ENCODE data around the gene QRFPR.

The QRFPR gene

DNA sequence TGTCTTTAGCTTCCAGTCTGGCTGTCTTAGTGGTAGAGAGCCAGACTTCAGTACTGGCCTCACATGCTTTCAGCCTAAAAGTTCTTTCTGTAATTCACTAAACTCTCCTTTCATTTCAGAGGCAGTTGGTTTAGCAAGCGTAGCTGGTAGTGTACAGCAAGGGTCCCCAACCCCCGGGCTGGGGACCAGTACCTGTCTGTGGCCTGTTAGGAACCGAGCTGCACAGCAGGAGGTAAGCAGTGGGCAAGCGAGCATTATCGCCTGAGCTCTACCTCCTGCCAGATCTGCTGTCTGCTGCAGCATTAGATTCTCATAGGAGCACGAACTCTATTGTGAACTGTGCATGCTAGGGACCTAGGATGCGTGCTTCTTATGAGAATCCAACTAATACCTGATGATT lies 72.0 kb downstream of the QRFPR start:
- Histone ChIP-seq H3K36me3 (ENCODE audit: insufficient read depth) (no peaks in the 10 kb centered on the region), H4K20me1 (ENCODE audit: insufficient read depth) (no peaks in the 10 kb centered on the region), H2AFZ (ENCODE audit: low read depth) (no peak overlapping the region), H3K79me2 (ENCODE audit: insufficient read depth, low read depth) (no peaks in the 10 kb centered on the region), H3K4me2 (no peak overlapping the region), H3K4me3 (IDR thresholded peaks at IDR 0.05; ENCODE audit: insufficient read depth, low read depth, low read length) (no peak overlapping the region), H3K27me3 (ENCODE audit: insufficient read depth, low read depth) (no peaks in the 10 kb centered on the region), H3K4me1 (ENCODE audit: low read depth, poor library complexity, severe bottlenecking) (peaks cover 19% of the 10 kb centered on the region), H3K9ac (no peak overlapping the region), H3K27ac (no peak overlapping the region)
- TF ChIP-seq, protein P1, sequence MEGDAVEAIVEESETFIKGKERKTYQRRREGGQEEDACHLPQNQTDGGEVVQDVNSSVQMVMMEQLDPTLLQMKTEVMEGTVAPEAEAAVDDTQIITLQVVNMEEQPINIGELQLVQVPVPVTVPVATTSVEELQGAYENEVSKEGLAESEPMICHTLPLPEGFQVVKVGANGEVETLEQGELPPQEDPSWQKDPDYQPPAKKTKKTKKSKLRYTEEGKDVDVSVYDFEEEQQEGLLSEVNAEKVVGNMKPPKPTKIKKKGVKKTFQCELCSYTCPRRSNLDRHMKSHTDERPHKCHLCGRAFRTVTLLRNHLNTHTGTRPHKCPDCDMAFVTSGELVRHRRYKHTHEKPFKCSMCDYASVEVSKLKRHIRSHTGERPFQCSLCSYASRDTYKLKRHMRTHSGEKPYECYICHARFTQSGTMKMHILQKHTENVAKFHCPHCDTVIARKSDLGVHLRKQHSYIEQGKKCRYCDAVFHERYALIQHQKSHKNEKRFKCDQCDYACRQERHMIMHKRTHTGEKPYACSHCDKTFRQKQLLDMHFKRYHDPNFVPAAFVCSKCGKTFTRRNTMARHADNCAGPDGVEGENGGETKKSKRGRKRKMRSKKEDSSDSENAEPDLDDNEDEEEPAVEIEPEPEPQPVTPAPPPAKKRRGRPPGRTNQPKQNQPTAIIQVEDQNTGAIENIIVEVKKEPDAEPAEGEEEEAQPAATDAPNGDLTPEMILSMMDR (conservative IDR thresholded peaks at IDR 0.05; ENCODE audit: low read depth, low read length), result no peak

- H4K20me1 ChIP-seq (ENCODE audit: insufficient read depth), result no peaks in the 10 kb centered on the region
- H3K27me3 ChIP-seq (ENCODE audit: insufficient read depth, low read depth), result no peaks in the 10 kb centered on the region
- H3K36me3 ChIP-seq (ENCODE audit: insufficient read depth), result no peaks in the 10 kb centered on the region
- no peak overlapping the region for H3K27ac ChIP-seq
- H3K4me3 ChIP-seq (IDR thresholded peaks at IDR 0.05; ENCODE audit: insufficient read depth, low read depth, low read length), result no peak overlapping the region
- H2AFZ ChIP-seq (ENCODE audit: low read depth), result no peak overlapping the region
- TF ChIP-seq, protein P1 (conservative IDR thresholded peaks at IDR 0.05; ENCODE audit: low read depth, low read length), result no peak
- no peak overlapping the region for H3K9ac ChIP-seq
- peaks cover 19% of the 10 kb centered on the region for H3K4me1 ChIP-seq (ENCODE audit: low read depth, poor library complexity, severe bottlenecking)
- H3K79me2 ChIP-seq (ENCODE audit: insufficient read depth, low read depth), result no peaks in the 10 kb centered on the region
- H3K4me2 ChIP-seq, result peak overlapping the region; percentile 49; the same call in 1 of the 2 replicates
Observed at GRCh38 chr4:121308328-121308663, 72.5 kb downstream of the QRFPR start.

- peak overlapping the region; percentile 74 for H2AFZ ChIP-seq (ENCODE audit: low read depth)
- peaks cover 19% of the 10 kb centered on the region for H3K4me1 ChIP-seq (ENCODE audit: low read depth, poor library complexity, severe bottlenecking)
- no peaks in the 10 kb centered on the region for H4K20me1 ChIP-seq (ENCODE audit: insufficient read depth)
- TF ChIP-seq, protein P1 (conservative IDR thresholded peaks at IDR 0.05; ENCODE audit: low read depth, low read length), result peak; percentile 98
- no peaks in the 10 kb centered on the region for H3K79me2 ChIP-seq (ENCODE audit: insufficient read depth, low read depth)
- peak overlapping the region; percentile 49 for H3K4me2 ChIP-seq
- no peaks in the 10 kb centered on the region for H3K36me3 ChIP-seq (ENCODE audit: insufficient read depth)
- no peaks in the 10 kb centered on the region for H3K27me3 ChIP-seq (ENCODE audit: insufficient read depth, low read depth)
- peak overlapping the region; percentile 40 for H3K27ac ChIP-seq
- H3K9ac ChIP-seq, result peak overlapping the region; percentile 10; the same call in 1 of the 2 replicates
- H3K4me3 ChIP-seq (IDR thresholded peaks at IDR 0.05; ENCODE audit: insufficient read depth, low read depth, low read length), result no peak overlapping the region
Observed at GRCh38 chr4:121307445-121308327, 73.1 kb downstream of the QRFPR start.

DNA sequence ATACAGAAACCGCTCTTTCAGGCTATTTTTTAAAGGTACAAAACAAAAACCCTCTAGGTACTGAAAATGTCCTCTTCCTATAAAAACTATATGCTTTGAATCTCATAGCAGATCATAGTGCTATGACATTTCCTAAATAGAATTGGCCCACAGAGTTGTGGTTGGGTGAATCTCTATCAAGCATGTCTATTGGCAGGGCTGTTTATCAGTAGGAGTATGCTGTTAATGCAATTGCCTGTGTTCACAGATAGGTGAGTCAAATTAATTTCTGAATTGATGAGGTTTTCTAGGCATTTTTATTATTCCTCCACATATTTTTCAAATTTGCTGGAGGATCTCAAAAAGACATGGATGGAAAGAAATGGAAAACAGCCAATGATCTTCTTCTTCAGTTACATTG lies 73.9 kb downstream of the QRFPR start:
- H3K27me3 ChIP-seq (ENCODE audit: insufficient read depth, low read depth), result no peaks in the 10 kb centered on the region
- H3K4me1 ChIP-seq (ENCODE audit: low read depth, poor library complexity, severe bottlenecking), result peaks cover 19% of the 10 kb centered on the region
- H3K36me3 ChIP-seq (ENCODE audit: insufficient read depth), result no peaks in the 10 kb centered on the region
- peak overlapping the region; percentile 40; the same call in 1 of the 2 replicates for H3K27ac ChIP-seq
- peak overlapping the region; percentile 74 for H2AFZ ChIP-seq (ENCODE audit: low read depth)
- TF ChIP-seq, protein P1 (conservative IDR thresholded peaks at IDR 0.05; ENCODE audit: low read depth, low read length), result no peak
- no peak overlapping the region for H3K9ac ChIP-seq
- H3K79me2 ChIP-seq (ENCODE audit: insufficient read depth, low read depth), result no peaks in the 10 kb centered on the region
- H4K20me1 ChIP-seq (ENCODE audit: insufficient read depth), result no peaks in the 10 kb centered on the region
- peak overlapping the region; percentile 49 for H3K4me2 ChIP-seq
- H3K4me3 ChIP-seq (IDR thresholded peaks at IDR 0.05; ENCODE audit: insufficient read depth, low read depth, low read length), result no peak overlapping the region

Data from KMS-11 (cell line).